K562 (cell line): ENCODE results near the gene ECE2. TPM values are rescaled to one million over a fixed set of nuclear protein-coding genes. Genes with fewer than 3 reads are reported as not detected.
A peak's percentile ranks its signal among the peaks of the same experiment; 100 is the strongest.

Experiments
- CSDE1 ChIP-seq, 2 experiments: fragments of 450-650 bp; IDR thresholded peaks; 2 replicates each; pipeline ENCODE4 v1.6.1; 2016; ENCODE audit warnings: mild to moderate bottlenecking in 1 of 2
- EGR1 ChIP-seq: fragments of 450-650 bp; conservative IDR thresholded peaks from 2 replicates; pipeline ENCODE4 v1.6.1; 2017; ENCODE audit warnings: mild to moderate bottlenecking
- ELK3 ChIP-seq: fragments of 450-650 bp; formaldehyde crosslinking; IDR thresholded peaks from 2 replicates; pipeline ENCODE4 v1.4.0; 2020; ENCODE audit warnings: mild to moderate bottlenecking
- KLF10 ChIP-seq: fragments of 250-450 bp; sonication (Bioruptor Pico); IDR thresholded peaks from 2 replicates; pipeline ENCODE4 v1.6.1; 2021; ENCODE audit warnings: matching md5 sums
- NFXL1 ChIP-seq: fragments of 450-650 bp; formaldehyde crosslinking; IDR thresholded peaks from 2 replicates; pipeline ENCODE4 v1.4.0; 2021; ENCODE audit warnings: mild to moderate bottlenecking
- PHF20 ChIP-seq: fragments of 450-650 bp; IDR thresholded peaks from 2 replicates; pipeline ENCODE4 v1.6.1; 2018; ENCODE audit not compliant: partially characterized antibody
- PHTF2 ChIP-seq: fragments of 250-450 bp; sonication (Bioruptor Pico); IDR thresholded peaks from 2 replicates; pipeline ENCODE4 v1.5.0; 2021; ENCODE audit warnings: mild to moderate bottlenecking
- PPARD ChIP-seq: fragments of 250-450 bp; sonication (Bioruptor Pico); IDR thresholded peaks from 2 replicates; pipeline ENCODE4 v1.8.0; 2022; ENCODE audit warnings: inconsistent platforms, mild to moderate bottlenecking, moderate library complexity
- SMARCA5 ChIP-seq: fragments of 450-650 bp; IDR thresholded peaks from 2 replicates; pipeline ENCODE4 v1.6.1; 2016
- SMARCE1 ChIP-seq: fragments of 450-650 bp; IDR thresholded peaks from 2 replicates; pipeline ENCODE4 v1.7.1; 2016; ENCODE audit warnings: mild to moderate bottlenecking
- ZNF274 ChIP-seq: IDR thresholded peaks from 2 replicates; pipeline ENCODE4 v1.6.1; 2011; ENCODE audit warnings: low read depth, mild to moderate bottlenecking, low read length, moderate library complexity, borderline replicate concordance
- polyA plus RNA-seq, 8 experiments: library from polyadenylated mRNA; depleted of rRNA in 4 of 8; stranded (reverse) in 5 of 8; unstranded in 3 of 8; fragments of >200 nt; fragmentation: Nextera tagmentation in 2 of 8; fragmentation: Illumina TruSeq in 1 of 8; extraction: Ambion mirVana in 2 of 8; extraction: Trizol in 1 of 8; gene quantifications; 2 replicates each; pipeline versions ENCODE4 v1.2.1 to v1.2.3, GENCODE V29; 2011 to 2014; ENCODE audit warnings: inconsistent platforms in 1 of 8, missing spikeins in 1 of 8
- total RNA-seq, 7 experiments: library from RNA; depleted of rRNA in 6 of 7; stranded (reverse); fragments of >200 nt in 6 of 7; fragmentation: Illumina TruSeq in 2 of 7; extraction: Trizol in 2 of 7; gene quantifications; 2 replicates each; pipeline versions ENCODE4 v1.2.1 to v1.2.3, GENCODE V29; 2011 to 2021; ENCODE audit warnings: low replicate concordance in 1 of 7
- TF ChIP-seq, protein P1 (sequence below), 2 experiments: fragments of 450-650 bp; IDR thresholded peaks; 2 replicates each; pipeline ENCODE4 v1.6.1; 2018; ENCODE audit warnings: mild to moderate bottlenecking in 2 of 2, low read depth in 1 of 2; ENCODE audit not compliant: partially characterized antibody in 2 of 2
- TF ChIP-seq, protein P2 (sequence below): fragments of 250-450 bp; sonication (Bioruptor Pico); IDR thresholded peaks from 2 replicates; pipeline ENCODE4 v1.4.0; 2020; ENCODE audit warnings: mild to moderate bottlenecking, moderate library complexity
- TF ChIP-seq, protein P3 (sequence below): conservative IDR thresholded peaks from 2 replicates; pipeline ENCODE4 v1.6.1; 2011; ENCODE audit warnings: low read depth, mild to moderate bottlenecking, low read length; ENCODE audit not compliant: control insufficient read depth

Gene ECE2
- total and polyA plus RNA-seq, 9 of the 15 experiments (the other 6 are each of a cell fraction or from before 2014, with no cell fraction given): not detected

- no peak for TF ChIP-seq ZNF274
- TF ChIP-seq, protein P1, sequence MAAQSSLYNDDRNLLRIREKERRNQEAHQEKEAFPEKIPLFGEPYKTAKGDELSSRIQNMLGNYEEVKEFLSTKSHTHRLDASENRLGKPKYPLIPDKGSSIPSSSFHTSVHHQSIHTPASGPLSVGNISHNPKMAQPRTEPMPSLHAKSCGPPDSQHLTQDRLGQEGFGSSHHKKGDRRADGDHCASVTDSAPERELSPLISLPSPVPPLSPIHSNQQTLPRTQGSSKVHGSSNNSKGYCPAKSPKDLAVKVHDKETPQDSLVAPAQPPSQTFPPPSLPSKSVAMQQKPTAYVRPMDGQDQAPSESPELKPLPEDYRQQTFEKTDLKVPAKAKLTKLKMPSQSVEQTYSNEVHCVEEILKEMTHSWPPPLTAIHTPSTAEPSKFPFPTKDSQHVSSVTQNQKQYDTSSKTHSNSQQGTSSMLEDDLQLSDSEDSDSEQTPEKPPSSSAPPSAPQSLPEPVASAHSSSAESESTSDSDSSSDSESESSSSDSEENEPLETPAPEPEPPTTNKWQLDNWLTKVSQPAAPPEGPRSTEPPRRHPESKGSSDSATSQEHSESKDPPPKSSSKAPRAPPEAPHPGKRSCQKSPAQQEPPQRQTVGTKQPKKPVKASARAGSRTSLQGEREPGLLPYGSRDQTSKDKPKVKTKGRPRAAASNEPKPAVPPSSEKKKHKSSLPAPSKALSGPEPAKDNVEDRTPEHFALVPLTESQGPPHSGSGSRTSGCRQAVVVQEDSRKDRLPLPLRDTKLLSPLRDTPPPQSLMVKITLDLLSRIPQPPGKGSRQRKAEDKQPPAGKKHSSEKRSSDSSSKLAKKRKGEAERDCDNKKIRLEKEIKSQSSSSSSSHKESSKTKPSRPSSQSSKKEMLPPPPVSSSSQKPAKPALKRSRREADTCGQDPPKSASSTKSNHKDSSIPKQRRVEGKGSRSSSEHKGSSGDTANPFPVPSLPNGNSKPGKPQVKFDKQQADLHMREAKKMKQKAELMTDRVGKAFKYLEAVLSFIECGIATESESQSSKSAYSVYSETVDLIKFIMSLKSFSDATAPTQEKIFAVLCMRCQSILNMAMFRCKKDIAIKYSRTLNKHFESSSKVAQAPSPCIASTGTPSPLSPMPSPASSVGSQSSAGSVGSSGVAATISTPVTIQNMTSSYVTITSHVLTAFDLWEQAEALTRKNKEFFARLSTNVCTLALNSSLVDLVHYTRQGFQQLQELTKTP (IDR thresholded peaks at IDR 0.05; ENCODE audit: low read depth in 1 of 2, partially characterized antibody in 2 of 2): no peak
- TF ChIP-seq, protein P2, sequence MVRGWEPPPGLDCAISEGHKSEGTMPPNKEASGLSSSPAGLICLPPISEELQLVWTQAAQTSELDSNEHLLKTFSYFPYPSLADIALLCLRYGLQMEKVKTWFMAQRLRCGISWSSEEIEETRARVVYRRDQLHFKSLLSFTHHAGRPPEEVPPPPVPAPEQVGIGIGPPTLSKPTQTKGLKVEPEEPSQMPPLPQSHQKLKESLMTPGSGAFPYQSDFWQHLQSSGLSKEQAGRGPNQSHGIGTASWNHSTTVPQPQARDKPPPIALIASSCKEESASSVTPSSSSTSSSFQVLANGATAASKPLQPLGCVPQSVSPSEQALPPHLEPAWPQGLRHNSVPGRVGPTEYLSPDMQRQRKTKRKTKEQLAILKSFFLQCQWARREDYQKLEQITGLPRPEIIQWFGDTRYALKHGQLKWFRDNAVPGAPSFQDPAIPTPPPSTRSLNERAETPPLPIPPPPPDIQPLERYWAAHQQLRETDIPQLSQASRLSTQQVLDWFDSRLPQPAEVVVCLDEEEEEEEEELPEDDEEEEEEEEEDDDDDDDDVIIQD (CRISPR knock-in tag): no peak
- no peak for TF ChIP-seq PHF20
- no peak for TF ChIP-seq SMARCA5
- TF ChIP-seq EGR1: no peak
- no peak for TF ChIP-seq KLF10 (CRISPR knock-in tag)
- TF ChIP-seq SMARCE1: no peak
- TF ChIP-seq ELK3 (CRISPR knock-in tag): no peak
- TF ChIP-seq, protein P3, sequence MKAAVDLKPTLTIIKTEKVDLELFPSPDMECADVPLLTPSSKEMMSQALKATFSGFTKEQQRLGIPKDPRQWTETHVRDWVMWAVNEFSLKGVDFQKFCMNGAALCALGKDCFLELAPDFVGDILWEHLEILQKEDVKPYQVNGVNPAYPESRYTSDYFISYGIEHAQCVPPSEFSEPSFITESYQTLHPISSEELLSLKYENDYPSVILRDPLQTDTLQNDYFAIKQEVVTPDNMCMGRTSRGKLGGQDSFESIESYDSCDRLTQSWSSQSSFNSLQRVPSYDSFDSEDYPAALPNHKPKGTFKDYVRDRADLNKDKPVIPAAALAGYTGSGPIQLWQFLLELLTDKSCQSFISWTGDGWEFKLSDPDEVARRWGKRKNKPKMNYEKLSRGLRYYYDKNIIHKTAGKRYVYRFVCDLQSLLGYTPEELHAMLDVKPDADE: peak; percentile 54; the same call in 1 of the 2 replicates
- TF ChIP-seq NFXL1: no peak
- no peak for TF ChIP-seq PHTF2 (CRISPR knock-in tag)
- TF ChIP-seq CSDE1 (IDR thresholded peaks at IDR 0.05): no peak
- no peak for TF ChIP-seq PPARD
Measured at GRCh38 chr3:184259878-184260723, 15.7 kb upstream of the ECE2 start (continued).
